ENCODE measurements around the gene MMP17. TPM values are rescaled to one million over a fixed set of nuclear protein-coding genes. Genes with fewer than 3 reads are reported as not detected.
A peak's percentile ranks its signal among the peaks of the same experiment; 100 is the strongest.

Gene MMP17
- total and polyA plus RNA-seq, 2 of the 4 experiments (the other 2 are of a cell fraction): 1.4 to 11.8 TPM

DNA sequence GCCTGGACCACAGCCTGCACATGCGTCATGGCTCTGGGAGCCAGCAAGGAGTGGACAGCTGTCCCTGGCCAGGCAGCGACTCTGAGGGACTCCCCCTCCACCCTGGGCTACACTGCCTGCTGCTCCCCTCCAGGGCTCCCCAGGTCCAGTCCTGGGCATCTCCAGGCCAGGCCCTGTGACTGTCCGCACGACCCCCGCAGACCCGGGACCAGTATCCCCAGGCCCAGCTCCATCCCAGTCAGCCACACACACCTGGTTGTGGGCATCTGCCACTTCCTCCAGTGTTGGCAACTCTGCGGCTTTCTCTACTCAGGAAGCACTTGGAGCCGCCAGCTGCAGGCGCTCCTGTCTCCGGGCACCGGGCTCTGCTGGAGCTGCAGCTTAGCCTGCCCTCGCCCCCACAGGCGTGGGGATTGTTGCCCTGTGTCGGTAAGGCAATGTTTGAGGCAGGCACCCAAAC is 68.6 kb downstream of the MMP17 start:
- H3K23ac ChIP-seq (ENCODE audit: low read depth, low read length): no peak overlapping the region
- DNase-seq (no peak), ATAC-seq (ENCODE audit: low read depth) (no peak; the same call in 1 of the 2 replicates)
- no peak overlapping the region for H2BK15ac ChIP-seq (ENCODE audit: low read depth, low read length)
- H3K9me1 ChIP-seq (ENCODE audit: insufficient read depth, low read length): peaks cover 9% of the 10 kb centered on the region; the same call in 1 of the 2 replicates
- H3K18ac ChIP-seq (ENCODE audit: low read depth, low read length): no peak overlapping the region
- H3K4ac ChIP-seq (ENCODE audit: low read depth, low read length): no peak overlapping the region
- H2AFZ ChIP-seq (replicated peaks; ENCODE audit: low read length, poor library complexity): peak overlapping the region; percentile 88
- no peak overlapping the region for H3K14ac ChIP-seq (replicated peaks; ENCODE audit: low read depth, low read length)
- H2AK9ac ChIP-seq (replicated peaks; ENCODE audit: low read depth, low read length, poor library complexity): peak overlapping the region; percentile 86
- H3K9ac ChIP-seq (ENCODE audit: low read depth, low read length): 0 out of 2 replicates have a peak overlapping the region, but pooled peaks have one; percentile 3
- in situ Hi-C loops (cut with MboI; ENCODE audit: low sequenced_read_pairs) (no loop called here), intact Hi-C loops (cut with micrococcal nuclease) (loop anchor here (2.0 to 5.0 kb wide), 2 partner anchors 32 to 65 kb away; partner anchors contain the start of gene PUS1), dilution Hi-C loops (cut with HindIII; ENCODE audit: low sequenced_read_pairs, unreplicated experiment) (no loop called here)
- no peak overlapping the region for H2BK120ac ChIP-seq (ENCODE audit: low read depth, low read length)
- H3K79me1 ChIP-seq (ENCODE audit: low read depth in 1 of 2, low read length in 2 of 2): peaks cover 7 to 50% of the 10 kb centered on the region in 2 experiments
- no peak overlapping the region for H2BK20ac ChIP-seq (ENCODE audit: low read depth, low read length)
- no peak overlapping the region for H4K91ac ChIP-seq (ENCODE audit: insufficient read depth, low read depth, low read length)
- no peak overlapping the region for H3K56ac ChIP-seq (ENCODE audit: extremely low read depth, insufficient read depth, low read length)
- H3K27ac ChIP-seq (ENCODE audit: insufficient read depth, low read length): peak overlapping the region; percentile 27
- peaks cover 10% of the 10 kb centered on the region for H3K4me1 ChIP-seq (ENCODE audit: control insufficient read depth, insufficient read depth, low read length)
- no peak overlapping the region for H4K5ac ChIP-seq (ENCODE audit: low read depth, low read length)
- ChIA-PET POLR2A (ENCODE audit: unreplicated experiment) (interaction anchor here (1.0 kb wide), 1 partner anchor 13 kb away, joined by 3 read pairs; no protein-coding TSS in a partner anchor), CTCF (no interaction called here)
- no peak for TF ChIP-seq CEBPB (IDR thresholded peaks at IDR 0.05; ENCODE audit: low read depth, low read length)
- TF ChIP-seq POLR2A (IDR thresholded peaks at IDR 0.05; ENCODE audit: low read depth, low read length): peak; percentile 17; the same call in 1 of the 2 replicates
- H3K9me3 ChIP-seq (ENCODE audit: control insufficient read depth, insufficient read depth, low read length): no peaks in the 10 kb centered on the region
- peak overlapping the region; percentile 44 for H2BK5ac ChIP-seq (ENCODE audit: low read depth, low read length, poor library complexity, severe bottlenecking)
- BruUV-seq (replicated peaks): no TSS peak
- peaks cover 31% of the 10 kb centered on the region for H4K20me1 ChIP-seq (ENCODE audit: insufficient read depth, low read length)
- no peaks in the 10 kb centered on the region; the same call in 1 of the 2 replicates for H3K27me3 ChIP-seq (ENCODE audit: control insufficient read depth, insufficient read depth, low read length)
- peaks cover 20% of the 10 kb centered on the region; the same call in 1 of the 2 replicates for H3K36me3 ChIP-seq (ENCODE audit: control insufficient read depth, insufficient read depth, low read length)
- 89% methylated on average over 8 of the region's 14 CpGs; no CpG with 5 or more reads in 1 of the 2 experiments for WGBS, 2 experiments (ENCODE audit: extremely low coverage in 2 of 2, insufficient read length in 1 of 2)
- H3K4me2 ChIP-seq (ENCODE audit: low read depth, low read length): no peak overlapping the region; the same call in 1 of the 2 replicates
- no peak overlapping the region for H3K4me3 ChIP-seq (ENCODE audit: insufficient read depth, low read depth, low read length)
- peak overlapping the region in 1 of 2 experiments; percentile 47; a peak in 1 of 4 replicates for H4K8ac ChIP-seq (ENCODE audit: low read depth in 2 of 2, low read length in 2 of 2)
- H2AK5ac ChIP-seq (ENCODE audit: low read depth, low read length): 0 out of 2 replicates have a peak overlapping the region, but pooled peaks have one; percentile 40
